ENCODE results near the gene MYO9B.

DNA sequence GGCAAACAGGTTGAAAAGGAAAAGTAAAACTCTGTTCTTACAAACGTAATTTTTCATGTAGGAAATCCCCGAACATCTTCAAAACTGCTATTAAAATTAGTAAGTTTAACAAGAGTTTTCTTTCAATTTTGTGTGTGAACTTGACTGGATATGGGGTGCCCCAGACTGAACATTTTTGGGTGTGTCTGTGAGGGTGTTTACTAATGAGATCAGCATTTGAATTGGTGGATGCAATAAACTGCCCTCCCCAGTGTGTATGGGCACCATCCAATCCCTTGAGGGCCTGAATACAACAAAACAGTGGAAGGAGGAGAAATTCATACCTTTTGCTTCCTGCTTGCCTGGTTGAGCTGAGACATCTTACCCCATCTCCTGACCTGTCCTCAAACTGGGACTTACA is 12.1 kb upstream of the MYO9B start:
- TF ChIP-seq, protein P1, sequence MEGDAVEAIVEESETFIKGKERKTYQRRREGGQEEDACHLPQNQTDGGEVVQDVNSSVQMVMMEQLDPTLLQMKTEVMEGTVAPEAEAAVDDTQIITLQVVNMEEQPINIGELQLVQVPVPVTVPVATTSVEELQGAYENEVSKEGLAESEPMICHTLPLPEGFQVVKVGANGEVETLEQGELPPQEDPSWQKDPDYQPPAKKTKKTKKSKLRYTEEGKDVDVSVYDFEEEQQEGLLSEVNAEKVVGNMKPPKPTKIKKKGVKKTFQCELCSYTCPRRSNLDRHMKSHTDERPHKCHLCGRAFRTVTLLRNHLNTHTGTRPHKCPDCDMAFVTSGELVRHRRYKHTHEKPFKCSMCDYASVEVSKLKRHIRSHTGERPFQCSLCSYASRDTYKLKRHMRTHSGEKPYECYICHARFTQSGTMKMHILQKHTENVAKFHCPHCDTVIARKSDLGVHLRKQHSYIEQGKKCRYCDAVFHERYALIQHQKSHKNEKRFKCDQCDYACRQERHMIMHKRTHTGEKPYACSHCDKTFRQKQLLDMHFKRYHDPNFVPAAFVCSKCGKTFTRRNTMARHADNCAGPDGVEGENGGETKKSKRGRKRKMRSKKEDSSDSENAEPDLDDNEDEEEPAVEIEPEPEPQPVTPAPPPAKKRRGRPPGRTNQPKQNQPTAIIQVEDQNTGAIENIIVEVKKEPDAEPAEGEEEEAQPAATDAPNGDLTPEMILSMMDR (IDR thresholded peaks at IDR 0.05; ENCODE audit: low read depth, low read length), result no peak
- TF ChIP-seq EZH2phosphoT487 (IDR thresholded peaks at IDR 0.05; ENCODE audit: low read depth), result no peak

All from OCI-LY3 (cell line).